SK-N-SH (cell line): ENCODE data around the gene CNTLN. TPM values are rescaled to one million over a fixed set of nuclear protein-coding genes. Genes with fewer than 3 reads are reported as not detected.

Experiments
- CTCF ChIA-PET: fragments of 300-600, 350-600 bp; formaldehyde crosslinking; extraction: SDS; loops from one replicate; lab custom pipeline; 2021; lab: Yijun Ruan, JAX
- POLR2A ChIA-PET: fragments of 350-600 bp; sonication (Branson Sonifier 250); formaldehyde crosslinking; extraction: SDS; loops from one replicate; lab custom pipeline; 2020; ENCODE audit warnings: antibody characterized with exemption, inconsistent platforms; lab: Yijun Ruan, JAX
- DNase-seq: peaks from one replicate; pipeline ENCODE4 v3.0.0; 2012
- H2AFZ ChIP-seq: fragments of 200-600 bp; sonication (generic); 2 replicates; pipeline ENCODE4 v1.8.1; 2016; ENCODE audit warnings: antibody characterized with exemption, mild to moderate bottlenecking, low read depth
- H3F3A ChIP-seq: fragments of 200-600 bp; sonication (generic); replicated peaks from 2 replicates; pipeline ENCODE3; 2016; ENCODE audit warnings: antibody characterized with exemption, mild to moderate bottlenecking; ENCODE audit not compliant: insufficient read depth
- H3K27ac ChIP-seq, 2 experiments: fragments of 200-500 bp in 1 of 2; fragments of 200-600 bp in 1 of 2; sonication (Bioruptor generic) in 1 of 2; sonication (generic), shearing (Covaris generic) in 1 of 2; 2 replicates each; pipeline versions ENCODE4 v1.5.1 to v1.6.1; 2014 to 2016; ENCODE audit warnings: low read depth in 2 of 2, inconsistent platforms in 1 of 2, low read length in 1 of 2, mild to moderate bottlenecking in 1 of 2, mixed read lengths in 1 of 2
- H3K27me3 ChIP-seq: fragments of 200-600 bp; sonication (generic), shearing (Covaris generic); 2 replicates; pipeline ENCODE4 v1.6.1; 2016; ENCODE audit warnings: mixed run types; ENCODE audit not compliant: insufficient read depth
- H3K36me3 ChIP-seq, 2 experiments: fragments of 200-500 bp in 1 of 2; fragments of 200-600 bp in 1 of 2; sonication (Bioruptor generic) in 1 of 2; sonication (generic) in 1 of 2; replicated peaks in 1 of 2; 2 replicates each; pipeline versions ENCODE3 to v1.5.1; 2014 to 2016; ENCODE audit warnings: low read length in 1 of 2, mild to moderate bottlenecking in 1 of 2; ENCODE audit not compliant: insufficient read depth in 2 of 2, control insufficient read depth in 1 of 2
- H3K4me1 ChIP-seq, 2 experiments: fragments of 200-500 bp in 1 of 2; fragments of 200-600 bp in 1 of 2; sonication (Bioruptor generic) in 1 of 2; sonication (generic), shearing (Covaris generic) in 1 of 2; 2 replicates each; pipeline versions ENCODE4 v1.5.1 to v1.6.1; 2014 to 2016; ENCODE audit warnings: low read depth in 1 of 2, low read length in 1 of 2, mixed run types in 1 of 2; ENCODE audit not compliant: insufficient read depth in 2 of 2, control insufficient read depth in 1 of 2
- H3K4me2 ChIP-seq: fragments of 200-600 bp; sonication (generic), shearing (Covaris generic); 2 replicates; pipeline ENCODE4 v1.6.1; 2017; ENCODE audit warnings: mixed run types
- H3K4me3 ChIP-seq, 2 experiments: fragments of 200-500 bp in 1 of 2; fragments of 200-600 bp in 1 of 2; sonication (Bioruptor generic) in 1 of 2; sonication (generic), shearing (Covaris generic) in 1 of 2; 2 replicates each; pipeline versions ENCODE4 v1.5.1 to v1.8.1; 2014 to 2016; ENCODE audit warnings: low read depth in 2 of 2, inconsistent platforms in 1 of 2, low read length in 1 of 2, mild to moderate bottlenecking in 1 of 2, mixed read lengths in 1 of 2, moderate library complexity in 1 of 2
- H3K79me2 ChIP-seq: fragments of 200-600 bp; sonication (generic); 2 replicates; pipeline ENCODE4 v1.8.1; 2017; ENCODE audit warnings: mild to moderate bottlenecking; ENCODE audit not compliant: insufficient read depth
- H3K9ac ChIP-seq: fragments of 200-600 bp; sonication (generic); 2 replicates; pipeline ENCODE4 v1.6.1; 2017; ENCODE audit warnings: mixed run types
- H3K9me2 ChIP-seq: fragments of 200-600 bp; sonication (generic); 2 replicates; pipeline ENCODE4 v1.6.1; 2017; ENCODE audit warnings: mixed run types
- H3K9me3 ChIP-seq: fragments of 200-600 bp; sonication (generic); 2 replicates; pipeline ENCODE4 v1.6.1; 2017; ENCODE audit warnings: mixed run types, mild to moderate bottlenecking, moderate library complexity
- H4K20me1 ChIP-seq: fragments of 200-600 bp; sonication (generic); 2 replicates; pipeline ENCODE4 v1.6.1; 2017; ENCODE audit warnings: mild to moderate bottlenecking, mixed run types; ENCODE audit not compliant: insufficient read depth
- ELF1 ChIP-seq: IDR thresholded peaks from 2 replicates; pipeline ENCODE4 v1.4.0; 2012
- EP300 ChIP-seq, 2 experiments: IDR thresholded peaks; 2 replicates each; pipeline versions ENCODE4 v1.4.0 to v1.6.1; 2012; ENCODE audit warnings: borderline replicate concordance in 1 of 2, low read depth in 1 of 2, low read length in 1 of 2
- EZH2phosphoT487 ChIP-seq: fragments of 200-600 bp; sonication (generic); IDR thresholded peaks from 2 replicates; pipeline ENCODE4 v1.6.1; 2017; ENCODE audit warnings: low read depth, mixed run types, mild to moderate bottlenecking, antibody characterized with exemption, moderate library complexity, borderline replicate concordance
- FOXM1 ChIP-seq: IDR thresholded peaks from 2 replicates; pipeline ENCODE4 v1.4.0; 2012; ENCODE audit warnings: low read depth, mild to moderate bottlenecking
- GATA2 ChIP-seq: sonication (generic); formaldehyde crosslinking; IDR thresholded peaks from 2 replicates; pipeline ENCODE4 v1.5.0; 2020; ENCODE audit warnings: mild to moderate bottlenecking, missing genetic modification reagents
- MEF2A ChIP-seq: IDR thresholded peaks from 2 replicates; pipeline ENCODE4 v1.4.0; 2012; ENCODE audit warnings: low read depth, borderline replicate concordance
- MXI1 ChIP-seq: IDR thresholded peaks from 2 replicates; pipeline ENCODE4 v1.6.1; 2012; ENCODE audit warnings: mild to moderate bottlenecking, low read depth, low read length, improper control_type of control experiment
- POLR2AphosphoS5 ChIP-seq: IDR thresholded peaks from 2 replicates; pipeline ENCODE4 v1.6.1; 2012; ENCODE audit warnings: low read depth, low read length
- RAD21 ChIP-seq: IDR thresholded peaks from 2 replicates; pipeline ENCODE4 v1.6.1; 2012; ENCODE audit warnings: mild to moderate bottlenecking, low read length
- RCOR1 ChIP-seq: fragments of 150-350 bp; IDR thresholded peaks from 2 replicates; pipeline ENCODE4 v1.6.1; 2017; ENCODE audit warnings: antibody characterized with exemption, low read length
- REST ChIP-seq: IDR thresholded peaks from 2 replicates; pipeline ENCODE4 v1.6.1; 2012; ENCODE audit warnings: mild to moderate bottlenecking, low read depth, low read length, moderate library complexity
- RXRA ChIP-seq: IDR thresholded peaks from 2 replicates; pipeline ENCODE4 v1.4.0; 2012; ENCODE audit warnings: low read depth, mild to moderate bottlenecking, borderline replicate concordance
- SIN3A ChIP-seq: IDR thresholded peaks from 2 replicates; pipeline ENCODE4 v1.6.1; 2012; ENCODE audit warnings: low read depth, mild to moderate bottlenecking, low read length, moderate library complexity, borderline replicate concordance
- SMC3 ChIP-seq: IDR thresholded peaks from 2 replicates; pipeline ENCODE4 v1.6.1; 2012; ENCODE audit warnings: low read depth, low read length, improper control_type of control experiment
- WGBS: methylation state at CpG from one replicate; pipeline ENCODE4 v1.1.6; 2017; ENCODE audit warnings: low lambda C conversion rate; 5-methylcytosine and 5-hydroxymethylcytosine counted together
- polyA plus RNA-seq, 3 experiments: library from polyadenylated mRNA; depleted of rRNA; stranded (reverse); fragments of >200 nt; gene quantifications; 2 replicates each; pipeline ENCODE4 v1.2.3, GENCODE V29; 2012
- TF ChIP-seq, protein P1 (sequence below): fragments of 200-600 bp; sonication (generic); IDR thresholded peaks from 2 replicates; pipeline ENCODE4 v1.6.1; 2017; ENCODE audit warnings: antibody characterized with exemption, mild to moderate bottlenecking, moderate library complexity
- TF ChIP-seq, protein P2 (sequence below): fragments of 150-350 bp; IDR thresholded peaks from 2 replicates; pipeline ENCODE4 v1.6.1; 2017; ENCODE audit warnings: antibody characterized with exemption, low read length, low read depth, borderline replicate concordance
- TF ChIP-seq, protein P3 (sequence below): IDR thresholded peaks from 2 replicates; pipeline ENCODE4 v1.4.0; 2012; ENCODE audit warnings: low read depth, borderline replicate concordance

CNTLN gene
- polyA plus RNA-seq, 1 of the 3 experiments (the other 2 are of a cell fraction): 2.5 TPM

DNA sequence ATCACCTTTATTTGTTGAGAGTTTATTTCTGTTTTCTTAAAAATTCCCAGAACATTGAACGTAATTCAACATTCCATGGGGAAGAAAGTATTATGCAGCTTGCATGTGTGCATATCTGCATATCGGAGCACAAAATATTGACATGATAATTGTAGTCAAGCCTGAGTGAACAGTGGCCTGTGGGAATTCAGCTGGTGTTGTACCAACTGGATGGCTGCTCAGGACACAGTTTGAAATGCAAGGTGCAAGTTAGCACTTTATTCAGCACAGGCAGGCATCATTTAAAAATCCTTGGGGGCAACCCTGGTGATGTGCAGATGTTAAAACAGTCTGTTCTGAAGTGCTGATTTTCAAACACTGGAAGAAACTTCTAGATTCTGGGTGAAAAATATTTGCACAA is 82.4 kb downstream of the CNTLN start (continued):
- TF ChIP-seq MXI1: no peak

DNA sequence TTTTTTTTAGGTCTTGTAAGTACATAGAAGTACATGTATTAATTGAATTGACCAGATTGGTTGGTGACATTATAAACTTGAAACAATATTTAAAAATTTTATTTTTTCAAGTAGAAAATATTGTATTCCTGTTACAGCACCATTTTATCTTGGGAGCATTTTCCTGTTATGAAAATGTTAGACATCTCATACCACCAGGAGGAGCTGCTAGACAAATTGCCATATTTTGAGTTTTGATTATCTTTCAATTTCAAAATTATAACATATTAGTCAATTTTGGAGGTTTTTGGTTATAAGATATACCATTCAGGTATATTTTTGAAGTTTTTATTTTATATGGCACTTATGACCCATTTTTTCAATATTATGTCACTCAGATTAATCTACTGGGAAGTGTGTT is 84.4 kb downstream of the CNTLN start:
- no peaks in the 10 kb centered on the region for H3K9me3 ChIP-seq
- H3K4me3 ChIP-seq: no peak overlapping the region
- POLR2A ChIA-PET: no interaction called here
- H3F3A ChIP-seq: peaks cover 4% of the 10 kb centered on the region
- H3K27ac ChIP-seq: no peak overlapping the region
- H3K4me2 ChIP-seq: no peak overlapping the region
- no peak overlapping the region for H2AFZ ChIP-seq
- TF ChIP-seq, protein P1, sequence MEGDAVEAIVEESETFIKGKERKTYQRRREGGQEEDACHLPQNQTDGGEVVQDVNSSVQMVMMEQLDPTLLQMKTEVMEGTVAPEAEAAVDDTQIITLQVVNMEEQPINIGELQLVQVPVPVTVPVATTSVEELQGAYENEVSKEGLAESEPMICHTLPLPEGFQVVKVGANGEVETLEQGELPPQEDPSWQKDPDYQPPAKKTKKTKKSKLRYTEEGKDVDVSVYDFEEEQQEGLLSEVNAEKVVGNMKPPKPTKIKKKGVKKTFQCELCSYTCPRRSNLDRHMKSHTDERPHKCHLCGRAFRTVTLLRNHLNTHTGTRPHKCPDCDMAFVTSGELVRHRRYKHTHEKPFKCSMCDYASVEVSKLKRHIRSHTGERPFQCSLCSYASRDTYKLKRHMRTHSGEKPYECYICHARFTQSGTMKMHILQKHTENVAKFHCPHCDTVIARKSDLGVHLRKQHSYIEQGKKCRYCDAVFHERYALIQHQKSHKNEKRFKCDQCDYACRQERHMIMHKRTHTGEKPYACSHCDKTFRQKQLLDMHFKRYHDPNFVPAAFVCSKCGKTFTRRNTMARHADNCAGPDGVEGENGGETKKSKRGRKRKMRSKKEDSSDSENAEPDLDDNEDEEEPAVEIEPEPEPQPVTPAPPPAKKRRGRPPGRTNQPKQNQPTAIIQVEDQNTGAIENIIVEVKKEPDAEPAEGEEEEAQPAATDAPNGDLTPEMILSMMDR: peak; percentile 51
- TF ChIP-seq FOXM1: no peak
- peak; percentile 59 for TF ChIP-seq RAD21
- peak; percentile 17; the same call in 1 of the 2 replicates for TF ChIP-seq SMC3
- TF ChIP-seq EP300 (IDR thresholded peaks at IDR 0.05; ENCODE audit: borderline replicate concordance in 1 of 2, low read depth in 1 of 2, low read length in 1 of 2): no peak
- no peak for TF ChIP-seq EZH2phosphoT487
- no peak for TF ChIP-seq RCOR1
- peaks cover 0 to 8% of the 10 kb centered on the region in 2 experiments; a peak in 2 of 4 replicates for H3K4me1 ChIP-seq
- CTCF ChIA-PET: interaction anchor here (0.6 to 1.2 kb wide), 4 partner anchors 12 to 1018 kb away, joined by 3 to 6 read pairs (median 3); no protein-coding TSS in a partner anchor
- no peaks in the 10 kb centered on the region for H3K27me3 ChIP-seq
- no peak for DNase-seq
- H3K36me3 ChIP-seq: no peaks in the 10 kb centered on the region
- H3K9me2 ChIP-seq: no peaks in the 10 kb centered on the region; the same call in 1 of the 2 replicates
- no peak overlapping the region for H3K9ac ChIP-seq
- H3K79me2 ChIP-seq: 0 out of 2 replicates have a peak, but pooled peaks cover 6% of the 10 kb centered on the region
- no peaks in the 10 kb centered on the region for H4K20me1 ChIP-seq

DNA sequence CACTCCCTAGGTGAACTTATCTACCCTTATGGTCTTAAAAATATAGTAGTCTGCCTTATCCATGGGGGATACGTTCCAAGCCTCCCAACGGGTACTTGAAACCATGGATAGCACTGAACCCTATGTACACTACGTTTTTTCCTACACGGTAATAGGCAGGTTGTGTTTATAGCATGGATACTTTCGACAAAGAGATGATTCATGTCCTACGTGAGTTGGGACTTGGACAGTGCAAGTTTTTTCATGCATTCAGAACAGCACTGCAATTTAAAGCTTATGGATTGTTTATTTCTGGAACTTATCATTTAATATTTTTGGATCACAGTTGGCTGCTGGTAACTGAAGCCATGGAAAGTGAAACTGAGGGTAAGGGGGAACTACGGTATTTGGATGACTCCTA is 88.1 kb downstream of the CNTLN start:
- Histone ChIP-seq H3K4me2 (no peak overlapping the region), H3K4me1 (no peaks in the 10 kb centered on the region; a peak in 1 of 4 replicates), H3K4me3 (no peak overlapping the region), H2AFZ (no peak overlapping the region), H3K9me2 (no peaks in the 10 kb centered on the region), H4K20me1 (no peaks in the 10 kb centered on the region), H3K79me2 (peaks cover 6% of the 10 kb centered on the region; the same call in 1 of the 2 replicates), H3K9me3 (no peaks in the 10 kb centered on the region), H3F3A (peaks cover 4% of the 10 kb centered on the region), H3K27me3 (no peaks in the 10 kb centered on the region), H3K27ac (no peak overlapping the region), H3K9ac (no peak overlapping the region), H3K36me3 (peaks cover 0 to 3% of the 10 kb centered on the region in 2 experiments)
- ChIA-PET CTCF (no interaction called here), POLR2A (no interaction called here)
- no peak for TF ChIP-seq ELF1
- TF ChIP-seq SIN3A: no peak
- TF ChIP-seq, protein P2, sequence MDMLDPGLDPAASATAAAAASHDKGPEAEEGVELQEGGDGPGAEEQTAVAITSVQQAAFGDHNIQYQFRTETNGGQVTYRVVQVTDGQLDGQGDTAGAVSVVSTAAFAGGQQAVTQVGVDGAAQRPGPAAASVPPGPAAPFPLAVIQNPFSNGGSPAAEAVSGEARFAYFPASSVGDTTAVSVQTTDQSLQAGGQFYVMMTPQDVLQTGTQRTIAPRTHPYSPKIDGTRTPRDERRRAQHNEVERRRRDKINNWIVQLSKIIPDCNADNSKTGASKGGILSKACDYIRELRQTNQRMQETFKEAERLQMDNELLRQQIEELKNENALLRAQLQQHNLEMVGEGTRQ: no peak
- TF ChIP-seq MEF2A: no peak
- TF ChIP-seq RXRA: no peak
- TF ChIP-seq, protein P3, sequence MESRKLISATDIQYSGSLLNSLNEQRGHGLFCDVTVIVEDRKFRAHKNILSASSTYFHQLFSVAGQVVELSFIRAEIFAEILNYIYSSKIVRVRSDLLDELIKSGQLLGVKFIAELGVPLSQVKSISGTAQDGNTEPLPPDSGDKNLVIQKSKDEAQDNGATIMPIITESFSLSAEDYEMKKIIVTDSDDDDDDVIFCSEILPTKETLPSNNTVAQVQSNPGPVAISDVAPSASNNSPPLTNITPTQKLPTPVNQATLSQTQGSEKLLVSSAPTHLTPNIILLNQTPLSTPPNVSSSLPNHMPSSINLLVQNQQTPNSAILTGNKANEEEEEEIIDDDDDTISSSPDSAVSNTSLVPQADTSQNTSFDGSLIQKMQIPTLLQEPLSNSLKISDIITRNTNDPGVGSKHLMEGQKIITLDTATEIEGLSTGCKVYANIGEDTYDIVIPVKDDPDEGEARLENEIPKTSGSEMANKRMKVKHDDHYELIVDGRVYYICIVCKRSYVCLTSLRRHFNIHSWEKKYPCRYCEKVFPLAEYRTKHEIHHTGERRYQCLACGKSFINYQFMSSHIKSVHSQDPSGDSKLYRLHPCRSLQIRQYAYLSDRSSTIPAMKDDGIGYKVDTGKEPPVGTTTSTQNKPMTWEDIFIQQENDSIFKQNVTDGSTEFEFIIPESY: no peak
- no peak for TF ChIP-seq MXI1
- TF ChIP-seq GATA2 (CRISPR knock-in tag): no peak
- TF ChIP-seq POLR2AphosphoS5: no peak
- TF ChIP-seq REST: no peak
- 94% methylated on average over 7 of the region's 7 CpGs for WGBS
- no peak for DNase-seq
